ENCODE data around the gene RINL.

Gene RINL

GRCh38 chr19:38837656-38838121, 40.4 kb downstream of the RINL start:
- Histone ChIP-seq H3K4me2 (no peak overlapping the region), H3K4me1 (ENCODE audit: low read depth, poor library complexity, severe bottlenecking) (peaks cover 9% of the 10 kb centered on the region), H3K9ac (no peak overlapping the region), H2AFZ (ENCODE audit: low read depth) (no peak overlapping the region), H3K27me3 (ENCODE audit: insufficient read depth, low read depth) (no peaks in the 10 kb centered on the region; the same call in 1 of the 2 replicates), H3K36me3 (ENCODE audit: insufficient read depth) (peaks cover 22% of the 10 kb centered on the region; the same call in 1 of the 2 replicates), H3K27ac (no peak overlapping the region; the same call in 1 of the 2 replicates), H3K4me3 (IDR thresholded peaks at IDR 0.05; ENCODE audit: insufficient read depth, low read depth, low read length) (no peak overlapping the region), H3K79me2 (ENCODE audit: insufficient read depth, low read depth) (peaks cover 12% of the 10 kb centered on the region; the same call in 1 of the 2 replicates), H4K20me1 (ENCODE audit: insufficient read depth) (no peaks in the 10 kb centered on the region)
- no peak for TF ChIP-seq CTCF (conservative IDR thresholded peaks at IDR 0.05; ENCODE audit: low read depth, low read length)

GRCh38 chr19:38836983-38837626, 41.0 kb downstream of the RINL start:
- Histone ChIP-seq H4K20me1 (ENCODE audit: insufficient read depth) (no peaks in the 10 kb centered on the region), H3K36me3 (ENCODE audit: insufficient read depth) (peaks cover 16% of the 10 kb centered on the region; the same call in 1 of the 2 replicates), H3K27me3 (ENCODE audit: insufficient read depth, low read depth) (no peaks in the 10 kb centered on the region; the same call in 1 of the 2 replicates), H3K4me3 (IDR thresholded peaks at IDR 0.05; ENCODE audit: insufficient read depth, low read depth, low read length) (no peak overlapping the region), H2AFZ (ENCODE audit: low read depth) (no peak overlapping the region), H3K9ac (no peak overlapping the region), H3K4me1 (ENCODE audit: low read depth, poor library complexity, severe bottlenecking) (peaks cover 15% of the 10 kb centered on the region), H3K27ac (no peak overlapping the region; the same call in 1 of the 2 replicates), H3K4me2 (no peak overlapping the region), H3K79me2 (ENCODE audit: insufficient read depth, low read depth) (peaks cover 8% of the 10 kb centered on the region; the same call in 1 of the 2 replicates)
- TF ChIP-seq CTCF (conservative IDR thresholded peaks at IDR 0.05; ENCODE audit: low read depth, low read length) = no peak

GRCh38 chr19:38836159-38836982, 41.7 kb downstream of the RINL start:
- Histone ChIP-seq H3K4me3 (IDR thresholded peaks at IDR 0.05; ENCODE audit: insufficient read depth, low read depth, low read length) (no peak overlapping the region), H3K4me1 (ENCODE audit: low read depth, poor library complexity, severe bottlenecking) (peaks cover 18% of the 10 kb centered on the region), H3K9ac (no peak overlapping the region), H3K27me3 (ENCODE audit: insufficient read depth, low read depth) (no peaks in the 10 kb centered on the region; the same call in 1 of the 2 replicates), H2AFZ (ENCODE audit: low read depth) (no peak overlapping the region), H4K20me1 (ENCODE audit: insufficient read depth) (no peaks in the 10 kb centered on the region), H3K4me2 (no peak overlapping the region), H3K36me3 (ENCODE audit: insufficient read depth) (peaks cover 16% of the 10 kb centered on the region; the same call in 1 of the 2 replicates), H3K27ac (no peak overlapping the region; the same call in 1 of the 2 replicates), H3K79me2 (ENCODE audit: insufficient read depth, low read depth) (peaks cover 4% of the 10 kb centered on the region; the same call in 1 of the 2 replicates)
- TF ChIP-seq CTCF (conservative IDR thresholded peaks at IDR 0.05; ENCODE audit: low read depth, low read length) = no peak

DNA sequence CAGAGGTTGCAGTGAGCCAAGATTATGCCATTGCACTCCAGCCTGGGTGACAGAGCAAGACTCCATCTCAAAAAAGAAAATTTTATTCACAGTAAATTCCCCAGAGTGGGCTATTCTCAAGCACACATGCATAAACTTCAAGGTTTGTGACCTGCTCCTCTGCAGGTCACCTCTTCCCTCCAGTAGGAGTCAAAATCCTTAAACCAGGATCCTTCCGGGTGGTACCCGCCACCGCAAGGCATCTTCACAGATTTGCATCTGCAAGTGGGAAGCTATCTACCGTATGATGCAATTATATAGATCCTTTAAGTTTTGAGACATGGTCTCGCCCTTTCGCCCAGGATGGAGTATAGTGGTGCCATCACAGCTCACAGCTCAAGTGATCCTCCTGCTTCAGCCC, 43.5 kb downstream of the RINL start:
- Histone ChIP-seq H3K4me1 (ENCODE audit: low read depth, poor library complexity, severe bottlenecking) (peaks cover 25% of the 10 kb centered on the region), H4K20me1 (ENCODE audit: insufficient read depth) (no peaks in the 10 kb centered on the region), H3K27ac (peak overlapping the region; percentile 14; the same call in 1 of the 2 replicates)

More for the DNA sequence above, 43.5 kb downstream of the RINL start:
- peaks cover 13% of the 10 kb centered on the region; the same call in 1 of the 2 replicates for H3K36me3 ChIP-seq (ENCODE audit: insufficient read depth)
- H3K4me2 ChIP-seq = no peak overlapping the region
- no peak for TF ChIP-seq CTCF (conservative IDR thresholded peaks at IDR 0.05; ENCODE audit: low read depth, low read length)
- H2AFZ ChIP-seq (ENCODE audit: low read depth) = no peak overlapping the region
- no peaks in the 10 kb centered on the region; the same call in 1 of the 2 replicates for H3K27me3 ChIP-seq (ENCODE audit: insufficient read depth, low read depth)
- H3K9ac ChIP-seq = no peak overlapping the region
- H3K79me2 ChIP-seq (ENCODE audit: insufficient read depth, low read depth) = peaks cover 9% of the 10 kb centered on the region; the same call in 1 of the 2 replicates
- no peak overlapping the region for H3K4me3 ChIP-seq (IDR thresholded peaks at IDR 0.05; ENCODE audit: insufficient read depth, low read depth, low read length)
